Lung (tissue), 12 donors: ENCODE data around the gene ECE2. TPM values are rescaled to one million over a fixed set of nuclear protein-coding genes. Genes with fewer than 3 reads are reported as not detected.

Source experiments
- ATAC-seq: fragments of 200-7000 bp; cut with Tn5 transposase; one replicate; pipeline ENCODE4 v1.9.1; 2020; ENCODE audit warnings: moderate number of reproducible peaks; ENCODE audit not compliant: insufficient read depth, low FRiP score
- DNase-seq, 3 donors: peaks; one replicate each; pipeline ENCODE4 v3.0.0-alpha.2; 2013 to 2017
- H3K27ac ChIP-seq, 2 donors: one replicate each; pipeline ENCODE4 v1.5.1; 2013; ENCODE audit warnings: mild to moderate bottlenecking in 2 of 2, moderate library complexity in 2 of 2, control low read depth in 1 of 2, inconsistent platforms in 1 of 2, low read depth in 1 of 2, low read length in 1 of 2
- H3K27me3 ChIP-seq, 3 donors: one replicate each; pipeline ENCODE4 v1.5.1; 2013; ENCODE audit warnings: low read length in 2 of 3; ENCODE audit not compliant: control insufficient read depth in 3 of 3, insufficient read depth in 3 of 3
- H3K36me3 ChIP-seq, 4 donors: one replicate each; pipeline ENCODE4 v1.5.1; 2013; ENCODE audit warnings: low read length in 4 of 4, mild to moderate bottlenecking in 1 of 4, moderate library complexity in 1 of 4; ENCODE audit not compliant: control insufficient read depth in 4 of 4, insufficient read depth in 4 of 4
- H3K4me1 ChIP-seq, 5 donors: one replicate each; pipeline ENCODE4 v1.5.1; 2013; ENCODE audit warnings: low read length in 5 of 5, mild to moderate bottlenecking in 2 of 5, moderate library complexity in 1 of 5; ENCODE audit not compliant: control insufficient read depth in 5 of 5, insufficient read depth in 5 of 5
- H3K4me3 ChIP-seq: one replicate; pipeline ENCODE4 v1.5.1; 2013; ENCODE audit warnings: mild to moderate bottlenecking, control low read depth, moderate library complexity
- H3K9ac ChIP-seq, 2 donors: one replicate each; pipeline ENCODE4 v1.5.1; 2013; ENCODE audit warnings: low read length in 2 of 2, control low read depth in 1 of 2; ENCODE audit not compliant: insufficient read depth in 1 of 2
- H3K9me3 ChIP-seq, 4 donors: one replicate each; pipeline ENCODE4 v1.5.1; 2013; ENCODE audit warnings: low read length in 3 of 4, mild to moderate bottlenecking in 1 of 4, moderate library complexity in 1 of 4; ENCODE audit not compliant: control insufficient read depth in 4 of 4, insufficient read depth in 3 of 4
- CTCF ChIP-seq: IDR thresholded peaks from 2 replicates; pipeline ENCODE4 v1.5.1; 2012; ENCODE audit warnings: mild to moderate bottlenecking; ENCODE audit errors: control extremely low read depth, extremely low read depth
- WGBS, 2 donors: extraction: QIAGEN DNeasy Blood & Tissue Kit; methylation state at CpG; one replicate each; pipeline ENCODE4 v1.1.7; 2013; 5-methylcytosine and 5-hydroxymethylcytosine counted together
- polyA plus RNA-seq, 2 donors: library from polyadenylated mRNA; stranded (reverse); fragments of 200-250 nt; gene quantifications; one replicate each; pipeline ENCODE4 v1.2.1, GENCODE V29; 2013
- total RNA-seq, 2 donors: library from RNA; depleted of rRNA in 1 of 2; stranded (reverse); fragments of >200 nt in 1 of 2; gene quantifications; one replicate each; pipeline ENCODE4 v1.2.1, GENCODE V29; 2014 to 2021
- donor health status: control.
- donor health status: control.
- donor health status: Bipolar disorder and iron deficiency.
- donor health status: healthy.
- donor health status: DM: yes; HTN: yes; CAD: no.

Gene ECE2
- total and polyA plus RNA-seq, 4 donors = 0.15 TPM; not detected in 3

- Histone ChIP-seq H3K4me1 (peaks cover 0 to 28% (median 5%) of the 10 kb centered on the region in 5 donors), H3K9ac (no peak overlapping the region), H3K4me3 (no peak overlapping the region), H3K27ac (no peak overlapping the region), H3K36me3 (peaks cover 0 to 4% (median 0%) of the 10 kb centered on the region in 4 donors), H3K9me3 (no peaks in the 10 kb centered on the region), H3K27me3 (peaks cover 0 to 39% (median 24%) of the 10 kb centered on the region in 3 donors)
- TF ChIP-seq CTCF = no peak
- ATAC-seq (no peak), DNase-seq (no peak)
- WGBS, 2 donors = 88 to 94% methylated on average over 5 of the region's 5 CpGs
These were observed 16.9 kb upstream of the ECE2 start for GRCh38 chr3:184258926-184259325.

GRCh38 chr3:184259396-184259877, 16.4 kb upstream of the ECE2 start:
- peaks cover 0 to 28% (median 5%) of the 10 kb centered on the region in 5 donors for H3K4me1 ChIP-seq
- TF ChIP-seq CTCF = no peak
- H3K9me3 ChIP-seq = no peaks in the 10 kb centered on the region
- no peak overlapping the region for H3K27ac ChIP-seq
- H3K4me3 ChIP-seq = no peak overlapping the region
- no peak for DNase-seq
- H3K36me3 ChIP-seq = peaks cover 0 to 4% (median 0%) of the 10 kb centered on the region in 4 donors
- peaks cover 0 to 39% (median 25%) of the 10 kb centered on the region in 3 donors for H3K27me3 ChIP-seq
- WGBS, 2 donors = 19 to 26% methylated on average over 17 to 28 of the region's 28 CpGs
- H3K9ac ChIP-seq = no peak overlapping the region
- no peak for ATAC-seq

- Histone ChIP-seq H3K36me3 (peaks cover 0 to 4% (median 0%) of the 10 kb centered on the region in 4 donors), H3K4me3 (no peak overlapping the region), H3K27ac (no peak overlapping the region), H3K9ac (no peak overlapping the region), H3K9me3 (no peaks in the 10 kb centered on the region), H3K4me1 (peaks cover 0 to 28% (median 5%) of the 10 kb centered on the region in 5 donors), H3K27me3 (peaks cover 0 to 43% (median 30%) of the 10 kb centered on the region in 3 donors)
- TF ChIP-seq CTCF = no peak
- peak; percentile 21 to 59 (median 34) for DNase-seq
- 1 to 3% methylated on average over 59 to 91 of the region's 91 CpGs for WGBS, 2 donors
- peak; percentile 75 for ATAC-seq
These were observed 15.7 kb upstream of the ECE2 start for GRCh38 chr3:184259878-184260723.
